ENCODE data around the gene UPF2.
"Not testable (repeated sequence)": the region's sequence is repeated elsewhere in the genome, so short reads cannot be mapped to it uniquely, and the experiment has no call there.

Gene UPF2

GRCh38 chr10:11891776-11892486, 150.7 kb downstream of the UPF2 start:
- TF ChIP-seq, protein P1, sequence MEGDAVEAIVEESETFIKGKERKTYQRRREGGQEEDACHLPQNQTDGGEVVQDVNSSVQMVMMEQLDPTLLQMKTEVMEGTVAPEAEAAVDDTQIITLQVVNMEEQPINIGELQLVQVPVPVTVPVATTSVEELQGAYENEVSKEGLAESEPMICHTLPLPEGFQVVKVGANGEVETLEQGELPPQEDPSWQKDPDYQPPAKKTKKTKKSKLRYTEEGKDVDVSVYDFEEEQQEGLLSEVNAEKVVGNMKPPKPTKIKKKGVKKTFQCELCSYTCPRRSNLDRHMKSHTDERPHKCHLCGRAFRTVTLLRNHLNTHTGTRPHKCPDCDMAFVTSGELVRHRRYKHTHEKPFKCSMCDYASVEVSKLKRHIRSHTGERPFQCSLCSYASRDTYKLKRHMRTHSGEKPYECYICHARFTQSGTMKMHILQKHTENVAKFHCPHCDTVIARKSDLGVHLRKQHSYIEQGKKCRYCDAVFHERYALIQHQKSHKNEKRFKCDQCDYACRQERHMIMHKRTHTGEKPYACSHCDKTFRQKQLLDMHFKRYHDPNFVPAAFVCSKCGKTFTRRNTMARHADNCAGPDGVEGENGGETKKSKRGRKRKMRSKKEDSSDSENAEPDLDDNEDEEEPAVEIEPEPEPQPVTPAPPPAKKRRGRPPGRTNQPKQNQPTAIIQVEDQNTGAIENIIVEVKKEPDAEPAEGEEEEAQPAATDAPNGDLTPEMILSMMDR (IDR thresholded peaks at IDR 0.05; ENCODE audit: low read depth, low read length): no peak
- H3K27me3 ChIP-seq: no peaks in the 10 kb centered on the region
- no peak overlapping the region for H3K4me3 ChIP-seq (ENCODE audit: low read depth, low read length)
- no peaks in the 10 kb centered on the region for H3K4me1 ChIP-seq
- H3K9me3 ChIP-seq: no peaks in the 10 kb centered on the region
- no peaks in the 10 kb centered on the region for H3K36me3 ChIP-seq
- DNase-seq: no peak

- H3K4me1 ChIP-seq; H3K4me3 ChIP-seq (ENCODE audit: low read depth, low read length); DNase-seq; H3K27me3 ChIP-seq; H3K9me3 ChIP-seq; H3K36me3 ChIP-seq: not testable (repeated sequence)
These were observed 153.3 kb downstream of the UPF2 start for GRCh38 chr10:11889263-11889662.

DNA sequence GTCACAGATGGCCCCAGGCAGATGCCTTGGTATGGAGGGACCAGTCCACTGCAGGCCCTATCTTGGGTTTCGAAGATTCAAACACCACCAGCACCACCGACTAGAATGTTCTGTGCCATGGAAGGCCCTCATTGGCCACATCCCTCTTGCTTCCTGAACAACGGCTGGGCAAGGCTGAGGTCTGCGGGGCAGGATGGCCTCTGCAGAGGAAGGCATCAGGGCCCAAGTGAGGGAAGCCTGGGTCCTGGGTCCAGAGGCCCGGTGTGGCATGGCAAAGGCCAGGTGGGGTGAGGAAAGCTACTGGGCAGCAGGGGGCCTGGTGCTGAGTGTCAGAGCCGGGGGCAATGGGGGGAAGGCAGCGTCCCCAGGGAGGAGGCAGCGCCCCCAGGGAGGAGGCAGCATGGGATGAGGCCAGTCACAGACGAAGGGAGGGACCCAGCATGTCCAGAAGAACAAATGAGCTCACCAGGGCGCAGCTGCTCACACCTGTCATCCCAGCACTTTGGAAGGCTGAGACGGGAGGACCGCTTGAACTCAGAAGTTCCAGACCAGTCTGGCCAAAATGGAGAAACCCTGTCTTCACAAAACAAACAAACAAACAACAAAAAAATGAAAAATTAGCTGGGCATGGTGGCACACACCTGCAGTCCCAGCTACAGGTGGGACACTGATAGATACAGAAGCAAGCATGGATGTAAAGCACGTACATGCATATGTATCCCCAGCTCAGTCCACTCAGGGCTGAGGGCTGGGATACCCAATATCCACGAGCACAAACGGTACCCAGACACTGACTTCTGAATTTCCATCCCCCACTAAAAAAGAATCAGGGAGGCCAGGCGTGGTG, 155.0 kb downstream of the UPF2 start:
- Histone ChIP-seq H3K36me3 (no peaks in the 10 kb centered on the region), H3K9me3 (no peaks in the 10 kb centered on the region), H3K27me3 (no peaks in the 10 kb centered on the region), H3K4me1 (no peaks in the 10 kb centered on the region), H3K4me3 (ENCODE audit: low read depth, low read length) (no peak overlapping the region)
- TF ChIP-seq, protein P1 (IDR thresholded peaks at IDR 0.05; ENCODE audit: low read depth, low read length): no peak
- DNase-seq: no peak

DNA sequence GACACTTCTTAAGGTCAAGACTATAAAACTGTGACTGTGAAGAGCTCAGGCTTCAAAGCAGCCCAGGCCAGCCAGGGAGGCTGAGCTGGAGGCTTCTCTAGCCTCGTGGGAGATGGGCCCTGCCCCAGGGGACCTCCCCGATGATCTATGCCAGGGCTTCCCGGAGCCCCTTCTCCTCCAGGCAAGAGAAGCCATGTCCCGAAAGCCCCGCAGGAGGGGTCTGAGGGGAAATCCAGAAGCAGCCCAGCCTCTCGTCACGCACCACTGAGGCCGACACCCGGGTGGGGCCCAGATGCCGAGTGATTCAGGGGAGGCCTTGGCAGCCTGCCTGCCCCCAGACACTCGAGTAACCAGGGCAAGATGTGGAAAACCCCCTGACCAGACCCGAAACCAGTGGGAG, 155.8 kb downstream of the UPF2 start:
- Histone ChIP-seq H3K9me3 (no peaks in the 10 kb centered on the region), H3K4me3 (ENCODE audit: low read depth, low read length) (no peak overlapping the region), H3K36me3 (no peaks in the 10 kb centered on the region), H3K4me1 (no peaks in the 10 kb centered on the region), H3K27me3 (no peaks in the 10 kb centered on the region)
- no peak for DNase-seq
- TF ChIP-seq, protein P1 (IDR thresholded peaks at IDR 0.05; ENCODE audit: low read depth, low read length): no peak

DNA sequence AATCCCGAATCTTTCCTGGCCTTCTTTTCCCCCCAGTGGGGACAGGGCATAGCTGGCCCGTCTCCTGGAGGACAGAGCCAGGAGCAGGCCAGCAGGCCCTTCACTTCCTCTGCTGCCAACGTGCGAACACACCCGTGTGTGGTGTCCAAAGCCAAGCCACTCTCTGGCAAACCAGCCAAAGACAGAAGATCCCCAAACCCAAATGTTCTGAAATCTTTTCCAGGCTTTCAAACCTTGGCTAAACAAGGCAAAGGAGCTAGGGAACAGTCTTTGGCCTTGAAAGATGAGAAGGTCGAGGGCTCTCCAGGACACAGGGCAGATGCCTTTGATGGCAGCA, 156.5 kb downstream of the UPF2 start:
- Histone ChIP-seq H3K36me3 (no peaks in the 10 kb centered on the region), H3K4me3 (ENCODE audit: low read depth, low read length) (no peak overlapping the region), H3K4me1 (no peaks in the 10 kb centered on the region), H3K27me3 (no peaks in the 10 kb centered on the region), H3K9me3 (no peaks in the 10 kb centered on the region)
- no peak for DNase-seq
- TF ChIP-seq, protein P1 (IDR thresholded peaks at IDR 0.05; ENCODE audit: low read depth, low read length): no peak

DNA sequence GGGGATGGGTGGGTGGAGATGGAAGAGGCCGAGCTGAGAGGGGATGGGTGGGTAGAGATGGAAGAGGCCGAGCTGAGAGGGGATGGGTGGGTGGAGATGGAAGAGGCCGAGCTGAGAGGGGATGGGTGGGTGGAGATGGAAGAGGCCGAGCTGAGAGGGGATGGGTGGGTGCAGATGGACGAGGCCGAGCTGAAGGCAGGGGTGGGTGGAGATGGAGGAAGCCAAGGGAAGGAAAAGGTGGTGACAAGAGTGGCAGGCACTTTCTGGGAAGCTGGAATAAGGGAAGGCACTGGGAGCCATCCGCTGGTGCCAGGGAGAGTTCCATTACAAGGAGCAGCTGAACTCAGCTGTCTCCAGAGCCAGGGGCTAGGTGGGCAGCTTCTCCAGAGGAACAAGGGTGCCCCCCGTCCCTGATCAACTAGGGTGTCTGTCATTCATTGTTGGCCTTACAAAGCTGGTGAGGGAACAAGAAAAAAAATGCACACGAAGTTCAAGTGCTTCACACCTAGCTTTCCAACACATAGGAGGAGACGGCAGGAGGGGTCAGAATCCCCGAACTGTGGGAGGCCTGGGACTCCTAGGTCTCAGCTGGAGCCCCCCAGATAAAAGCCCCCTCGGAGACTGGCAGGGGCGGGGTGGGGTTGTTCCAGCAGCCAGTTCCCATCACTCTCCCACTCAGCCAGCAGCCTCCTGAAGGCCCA, 157.0 kb downstream of the UPF2 start:
- TF ChIP-seq, protein P1 (IDR thresholded peaks at IDR 0.05; ENCODE audit: low read depth, low read length): no peak
- Histone ChIP-seq H3K36me3 (no peaks in the 10 kb centered on the region), H3K4me3 (ENCODE audit: low read depth, low read length) (no peak overlapping the region)

More for the DNA sequence above, 157.0 kb downstream of the UPF2 start:
- no peak for DNase-seq
- H3K9me3 ChIP-seq: no peaks in the 10 kb centered on the region
- H3K4me1 ChIP-seq: no peaks in the 10 kb centered on the region
- H3K27me3 ChIP-seq: no peaks in the 10 kb centered on the region
